SK-N-SH treated with all-trans-retinoic acid at 6 μM for 48 hours (cell line): Measurements from ENCODE around the gene ZNF385B.

Experiments used
- ATAC-seq: fragments of 200-7000 bp; cut with Tn5 transposase; 3 replicates; pipeline ENCODE4 v1.9.1; 2020; ENCODE audit warnings: mild to moderate bottlenecking, moderate library complexity
- ARNTL ChIP-seq: fragments of 450-650 bp; formaldehyde crosslinking; IDR thresholded peaks from 2 replicates; pipeline ENCODE4 v1.5.0; 2020; ENCODE audit warnings: low read depth, mild to moderate bottlenecking, moderate library complexity, borderline replicate concordance
- BACH2 ChIP-seq: fragments of 250-450 bp; sonication (Bioruptor Pico); IDR thresholded peaks from 2 replicates; pipeline ENCODE4 v1.9.0; 2021; ENCODE audit warnings: mild to moderate bottlenecking, borderline replicate concordance
- CSDC2 ChIP-seq: fragments of 250-450 bp; sonication (Bioruptor Pico); IDR thresholded peaks from 2 replicates; pipeline ENCODE4 v1.5.0; 2020; ENCODE audit warnings: mild to moderate bottlenecking, moderate library complexity
- ESRRG ChIP-seq: fragments of 250-450 bp; sonication (Bioruptor Pico); IDR thresholded peaks from 2 replicates; pipeline ENCODE4 v1.6.1; 2021; ENCODE audit warnings: mild to moderate bottlenecking
- GLIS3 ChIP-seq: fragments of 250-450 bp; sonication (Bioruptor Pico); IDR thresholded peaks from 2 replicates; pipeline ENCODE4 v1.5.0; 2020; ENCODE audit warnings: mild to moderate bottlenecking, moderate library complexity
- ISL1 ChIP-seq: fragments of 250-450 bp; sonication (Bioruptor Pico); IDR thresholded peaks from 2 replicates; pipeline ENCODE4 v2.1.2; 2022; ENCODE audit warnings: mild to moderate bottlenecking, moderate library complexity
- OSR1 ChIP-seq: fragments of 250-450 bp; sonication (Bioruptor Pico); IDR thresholded peaks from 2 replicates; pipeline ENCODE4 v1.8.0; 2022; ENCODE audit warnings: moderate library complexity, mild to moderate bottlenecking, inconsistent platforms
- PPARA ChIP-seq: fragments of 250-450 bp; sonication (Bioruptor Pico); IDR thresholded peaks from 2 replicates; pipeline ENCODE4 v1.5.0; 2020; ENCODE audit warnings: mild to moderate bottlenecking, borderline replicate concordance
- RARB ChIP-seq: fragments of 250-450 bp; sonication (Bioruptor Pico); IDR thresholded peaks from 2 replicates; pipeline ENCODE4 v1.8.0; 2021; ENCODE audit warnings: mild to moderate bottlenecking, moderate library complexity
- SNAI2 ChIP-seq: fragments of 250-450 bp; sonication (Bioruptor Pico); IDR thresholded peaks from 2 replicates; pipeline ENCODE4 v1.5.0; 2020; ENCODE audit warnings: mild to moderate bottlenecking, moderate library complexity
- TCF4 ChIP-seq: fragments of 250-450 bp; sonication (Bioruptor Pico); IDR thresholded peaks from 2 replicates; pipeline ENCODE4 v1.8.0; 2021; ENCODE audit warnings: mild to moderate bottlenecking, moderate library complexity, borderline replicate concordance
- TOX ChIP-seq: fragments of 250-450 bp; sonication (Bioruptor Pico); IDR thresholded peaks from 2 replicates; pipeline ENCODE4 v1.8.0; 2021; ENCODE audit warnings: mild to moderate bottlenecking, moderate library complexity, borderline replicate concordance
- ZC3H10 ChIP-seq: fragments of 250-450 bp; sonication (Bioruptor Pico); IDR thresholded peaks from 2 replicates; pipeline ENCODE4 v1.5.1; 2021; ENCODE audit warnings: mild to moderate bottlenecking, moderate library complexity
- ZFP3 ChIP-seq: fragments of 250-450 bp; sonication (Bioruptor Pico); IDR thresholded peaks from 2 replicates; pipeline ENCODE4 v1.5.0; 2020; ENCODE audit warnings: mild to moderate bottlenecking, moderate library complexity
- ZFP30 ChIP-seq: fragments of 450-650 bp; formaldehyde crosslinking; IDR thresholded peaks from 2 replicates; pipeline ENCODE4 v1.5.0; 2022; ENCODE audit warnings: mild to moderate bottlenecking, moderate library complexity
- ZNF565 ChIP-seq: fragments of 450-650 bp; formaldehyde crosslinking; conservative IDR thresholded peaks from 2 replicates; pipeline ENCODE4 v1.5.0; 2020; ENCODE audit warnings: low read depth, mild to moderate bottlenecking, moderate library complexity
- ZNF8 ChIP-seq: fragments of 450-650 bp; formaldehyde crosslinking; IDR thresholded peaks from 2 replicates; pipeline ENCODE4 v1.5.0; 2020; ENCODE audit warnings: mild to moderate bottlenecking, moderate library complexity
- TF ChIP-seq, protein P1 (sequence below): fragments of 250-450 bp; sonication (Bioruptor Pico); IDR thresholded peaks from 2 replicates; pipeline ENCODE4 v1.8.0; 2021; ENCODE audit warnings: low read depth, mild to moderate bottlenecking, moderate library complexity, borderline replicate concordance
- TF ChIP-seq, protein P2 (sequence below): fragments of 250-450 bp; sonication (Bioruptor Pico); IDR thresholded peaks from 2 replicates; pipeline ENCODE4 v1.5.0; 2020; ENCODE audit warnings: mild to moderate bottlenecking, moderate library complexity
- TF ChIP-seq, protein P3 (sequence below): fragments of 250-450 bp; sonication (Bioruptor Pico); IDR thresholded peaks from 2 replicates; pipeline ENCODE4 v1.5.1; 2020; ENCODE audit warnings: low read depth, mild to moderate bottlenecking, moderate library complexity
- TF ChIP-seq, protein P4 (sequence below): fragments of 250-450 bp; sonication (Bioruptor Pico); IDR thresholded peaks from 2 replicates; pipeline ENCODE4 v1.8.0; 2020; ENCODE audit warnings: mild to moderate bottlenecking, moderate library complexity, borderline replicate concordance
- TF ChIP-seq, protein P5 (sequence below): fragments of 250-450 bp; sonication (Bioruptor Pico); IDR thresholded peaks from 2 replicates; pipeline ENCODE4 v1.5.1; 2021; ENCODE audit warnings: mild to moderate bottlenecking, moderate library complexity

The ZNF385B gene

DNA sequence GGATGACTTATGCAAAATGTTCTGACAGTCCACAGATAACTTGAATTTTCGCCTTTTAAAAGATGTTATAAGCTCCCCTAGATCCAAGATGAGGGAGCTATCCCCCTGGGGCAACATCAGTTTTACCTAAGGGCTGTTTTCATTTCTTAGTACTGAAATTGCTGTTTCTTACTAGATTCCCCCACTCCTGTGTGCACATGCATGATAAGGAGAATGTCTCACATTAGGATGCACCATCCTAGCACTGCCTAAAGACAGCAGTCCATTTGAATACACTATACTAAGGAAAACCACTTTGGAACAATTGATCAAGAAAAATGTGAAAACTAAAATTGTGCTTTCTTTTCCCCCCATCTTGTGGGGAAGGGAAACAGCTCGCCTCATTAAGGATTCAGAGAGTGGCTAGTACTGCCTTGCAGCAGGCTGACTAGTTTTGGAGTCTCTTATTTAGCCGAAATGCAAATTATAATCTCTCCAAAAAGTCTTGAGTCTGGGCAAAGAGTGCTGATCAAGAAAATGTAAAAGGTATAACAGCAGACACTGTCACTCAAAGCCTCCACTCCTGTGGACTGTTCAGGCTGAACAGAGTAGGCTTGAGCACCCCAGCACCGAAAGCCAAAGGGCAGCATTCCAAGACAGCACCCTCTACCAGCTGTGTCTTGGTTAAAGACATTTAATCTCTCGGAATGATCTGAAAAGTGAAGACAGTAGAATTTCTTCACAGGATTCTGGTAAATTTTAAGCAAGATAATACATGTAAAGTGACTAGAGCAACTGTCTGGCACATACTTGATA lies 65.0 kb downstream of the ZNF385B start:
- no peak for ATAC-seq
- TF ChIP-seq ESRRG (no peak), ZFP3 (CRISPR knock-in tag) (no peak), OSR1 (CRISPR knock-in tag) (no peak), ZNF8 (CRISPR knock-in tag) (no peak), CSDC2 (CRISPR knock-in tag) (no peak), ISL1 (CRISPR knock-in tag) (no peak), BACH2 (no peak), ZFP30 (CRISPR knock-in tag) (no peak), ZNF565 (CRISPR knock-in tag) (no peak), PPARA (CRISPR knock-in tag) (no peak), SNAI2 (CRISPR knock-in tag) (no peak), GLIS3 (CRISPR knock-in tag) (no peak)
- TF ChIP-seq, protein P1, sequence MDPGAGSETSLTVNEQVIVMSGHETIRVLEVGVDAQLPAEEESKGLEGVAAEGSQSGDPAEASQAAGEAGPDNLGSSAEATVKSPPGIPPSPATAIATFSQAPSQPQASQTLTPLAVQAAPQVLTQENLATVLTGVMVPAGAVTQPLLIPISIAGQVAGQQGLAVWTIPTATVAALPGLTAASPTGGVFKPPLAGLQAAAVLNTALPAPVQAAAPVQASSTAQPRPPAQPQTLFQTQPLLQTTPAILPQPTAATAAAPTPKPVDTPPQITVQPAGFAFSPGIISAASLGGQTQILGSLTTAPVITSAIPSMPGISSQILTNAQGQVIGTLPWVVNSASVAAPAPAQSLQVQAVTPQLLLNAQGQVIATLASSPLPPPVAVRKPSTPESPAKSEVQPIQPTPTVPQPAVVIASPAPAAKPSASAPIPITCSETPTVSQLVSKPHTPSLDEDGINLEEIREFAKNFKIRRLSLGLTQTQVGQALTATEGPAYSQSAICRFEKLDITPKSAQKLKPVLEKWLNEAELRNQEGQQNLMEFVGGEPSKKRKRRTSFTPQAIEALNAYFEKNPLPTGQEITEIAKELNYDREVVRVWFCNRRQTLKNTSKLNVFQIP (CRISPR knock-in tag): no peak
- TF ChIP-seq, protein P2, sequence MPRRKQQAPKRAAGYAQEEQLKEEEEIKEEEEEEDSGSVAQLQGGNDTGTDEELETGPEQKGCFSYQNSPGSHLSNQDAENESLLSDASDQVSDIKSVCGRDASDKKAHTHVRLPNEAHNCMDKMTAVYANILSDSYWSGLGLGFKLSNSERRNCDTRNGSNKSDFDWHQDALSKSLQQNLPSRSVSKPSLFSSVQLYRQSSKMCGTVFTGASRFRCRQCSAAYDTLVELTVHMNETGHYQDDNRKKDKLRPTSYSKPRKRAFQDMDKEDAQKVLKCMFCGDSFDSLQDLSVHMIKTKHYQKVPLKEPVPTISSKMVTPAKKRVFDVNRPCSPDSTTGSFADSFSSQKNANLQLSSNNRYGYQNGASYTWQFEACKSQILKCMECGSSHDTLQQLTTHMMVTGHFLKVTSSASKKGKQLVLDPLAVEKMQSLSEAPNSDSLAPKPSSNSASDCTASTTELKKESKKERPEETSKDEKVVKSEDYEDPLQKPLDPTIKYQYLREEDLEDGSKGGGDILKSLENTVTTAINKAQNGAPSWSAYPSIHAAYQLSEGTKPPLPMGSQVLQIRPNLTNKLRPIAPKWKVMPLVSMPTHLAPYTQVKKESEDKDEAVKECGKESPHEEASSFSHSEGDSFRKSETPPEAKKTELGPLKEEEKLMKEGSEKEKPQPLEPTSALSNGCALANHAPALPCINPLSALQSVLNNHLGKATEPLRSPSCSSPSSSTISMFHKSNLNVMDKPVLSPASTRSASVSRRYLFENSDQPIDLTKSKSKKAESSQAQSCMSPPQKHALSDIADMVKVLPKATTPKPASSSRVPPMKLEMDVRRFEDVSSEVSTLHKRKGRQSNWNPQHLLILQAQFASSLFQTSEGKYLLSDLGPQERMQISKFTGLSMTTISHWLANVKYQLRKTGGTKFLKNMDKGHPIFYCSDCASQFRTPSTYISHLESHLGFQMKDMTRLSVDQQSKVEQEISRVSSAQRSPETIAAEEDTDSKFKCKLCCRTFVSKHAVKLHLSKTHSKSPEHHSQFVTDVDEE: no peak
- TF ChIP-seq, all 23 proteins: peak for 0

DNA sequence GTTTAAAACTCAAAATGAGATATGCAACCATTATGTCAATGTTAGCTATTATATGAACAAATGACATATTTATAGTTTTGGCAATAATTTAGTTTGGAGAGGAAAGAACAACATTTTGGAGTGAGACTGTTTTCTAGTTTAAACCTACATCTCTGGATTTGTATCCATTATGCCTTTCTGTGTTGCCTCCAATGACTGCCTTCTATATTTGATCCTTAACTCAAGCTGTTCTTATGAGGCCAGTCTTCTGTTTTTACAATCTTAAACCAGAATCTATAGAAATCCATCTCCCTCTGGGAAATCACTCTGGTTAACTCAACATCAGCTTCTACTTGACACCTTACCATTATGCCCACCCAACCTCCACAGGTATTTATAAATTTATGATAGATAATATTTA lies 67.5 kb downstream of the ZNF385B start:
- no peak for TF ChIP-seq CSDC2 (CRISPR knock-in tag)
- TF ChIP-seq GLIS3 (CRISPR knock-in tag): no peak
- no peak for TF ChIP-seq ZNF8 (CRISPR knock-in tag)
- TF ChIP-seq, protein P3, sequence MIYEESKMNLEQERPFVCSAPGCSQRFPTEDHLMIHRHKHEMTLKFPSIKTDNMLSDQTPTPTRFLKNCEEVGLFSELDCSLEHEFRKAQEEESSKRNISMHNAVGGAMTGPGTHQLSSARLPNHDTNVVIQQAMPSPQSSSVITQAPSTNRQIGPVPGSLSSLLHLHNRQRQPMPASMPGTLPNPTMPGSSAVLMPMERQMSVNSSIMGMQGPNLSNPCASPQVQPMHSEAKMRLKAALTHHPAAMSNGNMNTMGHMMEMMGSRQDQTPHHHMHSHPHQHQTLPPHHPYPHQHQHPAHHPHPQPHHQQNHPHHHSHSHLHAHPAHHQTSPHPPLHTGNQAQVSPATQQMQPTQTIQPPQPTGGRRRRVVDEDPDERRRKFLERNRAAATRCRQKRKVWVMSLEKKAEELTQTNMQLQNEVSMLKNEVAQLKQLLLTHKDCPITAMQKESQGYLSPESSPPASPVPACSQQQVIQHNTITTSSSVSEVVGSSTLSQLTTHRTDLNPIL (CRISPR knock-in tag): no peak
- TF ChIP-seq RARB: no peak
- TF ChIP-seq, protein P4, sequence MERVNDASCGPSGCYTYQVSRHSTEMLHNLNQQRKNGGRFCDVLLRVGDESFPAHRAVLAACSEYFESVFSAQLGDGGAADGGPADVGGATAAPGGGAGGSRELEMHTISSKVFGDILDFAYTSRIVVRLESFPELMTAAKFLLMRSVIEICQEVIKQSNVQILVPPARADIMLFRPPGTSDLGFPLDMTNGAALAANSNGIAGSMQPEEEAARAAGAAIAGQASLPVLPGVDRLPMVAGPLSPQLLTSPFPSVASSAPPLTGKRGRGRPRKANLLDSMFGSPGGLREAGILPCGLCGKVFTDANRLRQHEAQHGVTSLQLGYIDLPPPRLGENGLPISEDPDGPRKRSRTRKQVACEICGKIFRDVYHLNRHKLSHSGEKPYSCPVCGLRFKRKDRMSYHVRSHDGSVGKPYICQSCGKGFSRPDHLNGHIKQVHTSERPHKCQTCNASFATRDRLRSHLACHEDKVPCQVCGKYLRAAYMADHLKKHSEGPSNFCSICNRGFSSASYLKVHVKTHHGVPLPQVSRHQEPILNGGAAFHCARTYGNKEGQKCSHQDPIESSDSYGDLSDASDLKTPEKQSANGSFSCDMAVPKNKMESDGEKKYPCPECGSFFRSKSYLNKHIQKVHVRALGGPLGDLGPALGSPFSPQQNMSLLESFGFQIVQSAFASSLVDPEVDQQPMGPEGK: no peak
- TF ChIP-seq ARNTL: no peak
- no peak for TF ChIP-seq ZC3H10 (CRISPR knock-in tag)
- TF ChIP-seq, protein P5, sequence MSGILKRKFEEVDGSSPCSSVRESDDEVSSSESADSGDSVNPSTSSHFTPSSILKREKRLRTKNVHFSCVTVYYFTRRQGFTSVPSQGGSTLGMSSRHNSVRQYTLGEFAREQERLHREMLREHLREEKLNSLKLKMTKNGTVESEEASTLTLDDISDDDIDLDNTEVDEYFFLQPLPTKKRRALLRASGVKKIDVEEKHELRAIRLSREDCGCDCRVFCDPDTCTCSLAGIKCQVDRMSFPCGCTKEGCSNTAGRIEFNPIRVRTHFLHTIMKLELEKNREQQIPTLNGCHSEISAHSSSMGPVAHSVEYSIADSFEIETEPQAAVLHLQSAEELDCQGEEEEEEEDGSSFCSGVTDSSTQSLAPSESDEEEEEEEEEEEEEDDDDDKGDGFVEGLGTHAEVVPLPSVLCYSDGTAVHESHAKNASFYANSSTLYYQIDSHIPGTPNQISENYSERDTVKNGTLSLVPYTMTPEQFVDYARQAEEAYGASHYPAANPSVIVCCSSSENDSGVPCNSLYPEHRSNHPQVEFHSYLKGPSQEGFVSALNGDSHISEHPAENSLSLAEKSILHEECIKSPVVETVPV: no peak
- TF ChIP-seq PPARA (CRISPR knock-in tag): no peak
- TF ChIP-seq ISL1 (CRISPR knock-in tag): no peak
- TF ChIP-seq TOX (CRISPR knock-in tag): no peak
- no peak for TF ChIP-seq BACH2

DNA sequence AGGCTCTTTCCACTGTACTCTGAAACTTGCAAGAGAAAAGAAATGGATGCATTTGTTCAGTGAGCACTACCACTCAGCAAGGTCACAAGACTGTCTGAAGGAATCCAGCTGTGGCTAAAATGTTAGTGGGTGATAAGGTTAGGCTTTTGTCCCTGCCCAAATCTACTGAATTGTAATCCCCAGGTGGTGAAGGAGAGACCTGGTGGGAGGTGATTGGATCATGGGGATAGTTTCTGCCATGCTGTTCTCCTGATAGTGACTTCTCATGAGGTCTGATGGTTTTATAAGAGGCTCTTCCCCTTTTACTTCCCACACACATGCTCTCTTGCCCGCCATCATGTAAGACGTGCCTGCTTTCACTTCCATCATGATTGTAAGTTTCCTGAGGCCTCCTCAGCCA lies 68.2 kb downstream of the ZNF385B start:
- ATAC-seq: no peak
- TF ChIP-seq, protein P3 (CRISPR knock-in tag): no peak
- TF ChIP-seq OSR1 (CRISPR knock-in tag) (no peak), PPARA (CRISPR knock-in tag) (no peak), RARB (no peak), TCF4 (no peak), BACH2 (no peak), CSDC2 (CRISPR knock-in tag) (no peak), ESRRG (no peak), GLIS3 (CRISPR knock-in tag) (no peak)
- TF ChIP-seq, protein P2: no peak

More for the DNA sequence above, 67.5 kb downstream of the ZNF385B start:
- no peak for ATAC-seq
